Activated naive CD4-positive, alpha-beta T cell treated with anti-CD3 and anti-CD28 coated beads, Interleukin-2, amount 50 U/mL, for 72 hours (primary cell): ENCODE data around the gene ARHGEF11. TPM values are rescaled to one million over a fixed set of nuclear protein-coding genes. Genes with fewer than 3 reads are reported as not detected.

ENCODE experiments used
- ATAC-seq, 2 donors: fragments of 150-1000 bp; cut with Tn5 transposase; 2 replicates each; pipeline ENCODE4 v1.10.0; 2021; ENCODE audit warnings: mild to moderate bottlenecking in 2 of 2, moderate library complexity in 2 of 2
- DNase-seq, 2 donors: peaks; one replicate each; pipeline ENCODE4 v3.0.0; 2021 to 2022; ENCODE audit warnings: low spot score in 2 of 2
- H3K27ac Mint-ChIP-seq, 2 donors: one replicate each; pipeline ENCODE4 v1.8.0; 2022; ENCODE audit warnings: mild to moderate bottlenecking in 2 of 2, mixed read lengths in 2 of 2
- H3K36me3 Mint-ChIP-seq, 2 donors: one replicate each; pipeline ENCODE4 v1.8.0; 2022; ENCODE audit warnings: mixed read lengths in 2 of 2
- H3K9me3 Mint-ChIP-seq, 2 donors: one replicate each; pipeline ENCODE4 v1.8.0; 2022; ENCODE audit warnings: mixed read lengths in 2 of 2
- total RNA-seq, 2 donors: library from RNA; stranded (reverse); gene quantifications; one replicate each; pipeline ENCODE4 v1.2.3, GENCODE V29; 2022

The ARHGEF11 gene
- total RNA-seq, 2 donors from 2014 or later, result 3.5 to 5.8 TPM

DNA sequence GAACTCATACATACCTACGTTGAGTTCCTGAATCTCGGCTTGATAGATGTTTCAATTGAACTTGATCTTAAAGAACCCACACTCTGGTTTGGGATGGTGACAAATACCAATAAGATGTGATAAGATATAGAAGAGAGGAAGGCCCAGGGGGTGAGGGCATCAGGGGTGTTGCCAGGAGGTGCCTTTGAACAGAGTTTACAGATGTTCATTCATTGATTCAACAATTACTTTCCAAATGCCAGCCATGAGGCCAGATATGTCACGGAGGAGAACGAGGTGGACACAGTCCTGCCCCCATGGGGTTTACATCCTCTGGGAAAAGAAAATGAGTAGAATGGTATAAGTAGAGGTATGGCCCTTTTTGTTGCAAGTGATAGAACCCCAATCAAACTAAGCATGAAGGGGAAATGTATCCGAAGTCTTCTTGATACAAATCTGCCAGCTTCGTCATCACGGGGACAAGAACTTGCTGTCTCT is 124.5 kb downstream of the ARHGEF11 start:
- ATAC-seq, result no peak
- no peak for DNase-seq
- H3K36me3 Mint-ChIP-seq, result peaks cover 0 to 6% of the 10 kb centered on the region in 2 donors
- H3K9me3 Mint-ChIP-seq, result no peaks in the 10 kb centered on the region
- H3K27ac Mint-ChIP-seq, result no peak overlapping the region

GRCh38 chr1:156920233-156921052 is 125.1 kb downstream of the ARHGEF11 start, which contains the start of gene LRRC71:
TSS of gene LRRC71 (plus strand) at chr1:156920632. CDS start at chr1:156920804, 172 bp downstream.
- ATAC-seq (peak; percentile 67 to 91), DNase-seq (peak in 1 of 2 donors; percentile 89)
- peaks cover 0 to 6% of the 10 kb centered on the region in 2 donors for H3K36me3 Mint-ChIP-seq
- no peaks in the 10 kb centered on the region for H3K9me3 Mint-ChIP-seq
- H3K27ac Mint-ChIP-seq, result no peak within 1 kb of the TSS

GRCh38 chr1:156914440-156914856 is 131.1 kb downstream of the ARHGEF11 start:
- no peaks in the 10 kb centered on the region for H3K9me3 Mint-ChIP-seq
- no peak overlapping the region for H3K27ac Mint-ChIP-seq
- no peaks in the 10 kb centered on the region for H3K36me3 Mint-ChIP-seq
- DNase-seq (no peak), ATAC-seq (peak in 1 of 2 donors; percentile 28)

DNA sequence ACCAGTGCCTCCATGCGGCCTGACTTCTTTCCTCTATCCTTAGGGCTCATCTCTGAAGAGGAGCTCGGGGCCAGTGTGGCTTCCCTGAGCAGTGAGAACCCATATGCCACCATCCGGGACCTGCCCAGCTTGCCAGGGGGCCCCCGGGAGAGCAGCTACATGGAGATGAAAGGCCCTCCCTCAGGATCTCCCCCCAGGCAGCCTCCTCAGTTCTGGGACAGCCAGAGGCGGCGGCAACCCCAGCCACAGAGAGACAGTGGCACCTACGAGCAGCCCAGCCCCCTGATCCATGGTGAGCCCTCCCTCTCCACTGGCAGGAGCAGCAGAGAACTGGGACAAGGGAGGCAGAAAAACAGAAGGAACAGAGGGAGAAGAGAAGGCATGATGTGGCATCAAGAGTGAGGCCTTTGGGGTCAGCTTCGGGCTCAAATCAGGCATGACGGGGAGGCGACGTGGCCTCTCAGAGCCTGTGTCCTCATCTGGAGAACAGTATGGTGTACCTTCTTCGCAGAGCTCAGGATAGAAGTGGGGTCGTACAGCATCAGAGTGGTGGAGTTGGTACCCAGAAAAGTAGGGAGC is 131.6 kb downstream of the ARHGEF11 start:
- DNase-seq (no peak), ATAC-seq (no peak)
- Mint-ChIP-seq H3K27ac (peak overlapping the region in 1 of 2 donors; percentile 56), H3K9me3 (no peaks in the 10 kb centered on the region), H3K36me3 (no peaks in the 10 kb centered on the region)

- no peak for ATAC-seq
- Mint-ChIP-seq H3K9me3 (no peaks in the 10 kb centered on the region), H3K27ac (no peak overlapping the region), H3K36me3 (no peaks in the 10 kb centered on the region)
- DNase-seq, result no peak
Observed at GRCh38 chr1:156912861-156913808, 132.4 kb downstream of the ARHGEF11 start.

GRCh38 chr1:156912310-156912709 is 133.2 kb downstream of the ARHGEF11 start:
- Mint-ChIP-seq H3K27ac (no peak overlapping the region), H3K9me3 (no peaks in the 10 kb centered on the region)
- ATAC-seq, result no peak

GRCh38 chr1:156911577-156912298 is 133.8 kb downstream of the ARHGEF11 start:
- DNase-seq (no peak), ATAC-seq (no peak)
- Mint-ChIP-seq H3K27ac (no peak overlapping the region), H3K36me3 (no peaks in the 10 kb centered on the region), H3K9me3 (no peaks in the 10 kb centered on the region)

More at GRCh38 chr1:156912310-156912709, 133.2 kb downstream of the ARHGEF11 start:
- H3K36me3 Mint-ChIP-seq, result no peaks in the 10 kb centered on the region
- DNase-seq, result no peak

- DNase-seq (peak in 1 of 2 donors; percentile 74), ATAC-seq (peak; percentile 47 to 69)
- Mint-ChIP-seq H3K36me3 (no peaks in the 10 kb centered on the region), H3K27ac (no peak overlapping the region), H3K9me3 (no peaks in the 10 kb centered on the region)
Observed at GRCh38 chr1:156910309-156910782, 135.2 kb downstream of the ARHGEF11 start.

DNA sequence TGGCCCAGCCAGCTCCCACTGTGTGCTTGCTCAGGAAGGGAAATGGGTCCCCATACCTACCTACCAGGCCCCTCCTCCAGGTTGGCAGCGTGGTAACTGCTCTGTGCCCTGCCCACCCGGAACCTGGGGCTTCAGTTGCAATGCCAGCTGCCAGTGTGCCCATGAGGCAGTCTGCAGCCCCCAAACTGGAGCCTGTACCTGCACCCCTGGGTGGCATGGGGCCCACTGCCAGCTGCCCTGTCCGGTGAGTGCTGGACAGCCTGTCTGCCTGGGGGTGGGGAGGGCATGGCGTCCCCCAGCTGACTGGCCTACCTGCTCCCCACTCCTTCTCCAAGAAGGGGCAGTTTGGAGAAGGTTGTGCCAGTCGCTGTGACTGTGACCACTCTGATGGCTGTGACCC is 135.9 kb downstream of the ARHGEF11 start:
- H3K27ac Mint-ChIP-seq, result no peak overlapping the region
- no peaks in the 10 kb centered on the region for H3K36me3 Mint-ChIP-seq
- H3K9me3 Mint-ChIP-seq, result no peaks in the 10 kb centered on the region
- no peak for ATAC-seq
- no peak for DNase-seq

DNA sequence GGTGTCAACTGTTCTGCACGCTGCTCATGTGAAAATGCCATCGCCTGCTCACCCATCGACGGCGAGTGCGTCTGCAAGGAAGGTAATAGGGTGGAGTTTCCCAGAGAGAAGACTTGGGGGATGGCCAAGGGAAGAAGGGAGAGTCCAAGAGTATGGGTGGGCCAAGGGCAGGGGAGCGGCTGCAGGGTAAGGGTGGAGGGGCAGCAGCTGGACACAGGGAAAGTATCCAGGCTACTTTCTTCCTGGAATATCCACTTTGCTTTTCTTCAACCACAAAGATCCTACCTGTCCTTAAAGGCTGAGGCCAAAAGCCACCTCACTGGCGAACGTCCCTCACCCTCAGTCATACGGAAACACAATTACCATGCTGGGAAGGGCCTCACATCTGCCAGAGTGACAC is 136.6 kb downstream of the ARHGEF11 start:
- no peaks in the 10 kb centered on the region for H3K36me3 Mint-ChIP-seq
- H3K9me3 Mint-ChIP-seq, result no peaks in the 10 kb centered on the region

GRCh38 chr1:156908541-156908940 is 137.0 kb downstream of the ARHGEF11 start:
- ATAC-seq (no peak), DNase-seq (no peak)
- no peaks in the 10 kb centered on the region for H3K9me3 Mint-ChIP-seq
- H3K27ac Mint-ChIP-seq, result no peak overlapping the region
- H3K36me3 Mint-ChIP-seq, result no peaks in the 10 kb centered on the region

More for the DNA sequence above, 136.6 kb downstream of the ARHGEF11 start:
- no peak overlapping the region for H3K27ac Mint-ChIP-seq
- DNase-seq (no peak), ATAC-seq (no peak)

- no peak overlapping the region for H3K27ac Mint-ChIP-seq
- DNase-seq (no peak), ATAC-seq (no peak)
- H3K9me3 Mint-ChIP-seq, result no peaks in the 10 kb centered on the region
- no peaks in the 10 kb centered on the region for H3K36me3 Mint-ChIP-seq
Observed at GRCh38 chr1:156906206-156906906, 139.2 kb downstream of the ARHGEF11 start.

GRCh38 chr1:156905651-156906050 is 139.9 kb downstream of the ARHGEF11 start:
- DNase-seq (no peak), ATAC-seq (no peak)
- H3K27ac Mint-ChIP-seq, result peak overlapping the region in 1 of 2 donors; percentile 40
- H3K36me3 Mint-ChIP-seq, result no peaks in the 10 kb centered on the region
- H3K9me3 Mint-ChIP-seq, result no peaks in the 10 kb centered on the region

GRCh38 chr1:156905176-156905575 is 140.4 kb downstream of the ARHGEF11 start:
- DNase-seq (no peak), ATAC-seq (no peak)
- no peaks in the 10 kb centered on the region for H3K36me3 Mint-ChIP-seq
- no peaks in the 10 kb centered on the region for H3K9me3 Mint-ChIP-seq
- H3K27ac Mint-ChIP-seq, result no peak overlapping the region

GRCh38 chr1:156904187-156904959 is 141.2 kb downstream of the ARHGEF11 start:
- H3K27ac Mint-ChIP-seq, result no peak overlapping the region
- H3K36me3 Mint-ChIP-seq, result no peaks in the 10 kb centered on the region
- DNase-seq (no peak), ATAC-seq (no peak)
- H3K9me3 Mint-ChIP-seq, result no peaks in the 10 kb centered on the region
